Left ventricle myocardium inferior (tissue), 1 donor: ENCODE results near the gene TRPM5. TPM values are rescaled to one million over a fixed set of nuclear protein-coding genes. Genes with fewer than 3 reads are reported as not detected.

Experiments used
- DNase-seq: peaks from one replicate; pipeline ENCODE4 v3.0.0-alpha.2; 2020
- H3K27ac ChIP-seq: fragments of 200-600 bp; replicated peaks from 2 replicates; pipeline ENCODE4 v1.8.0; 2021
- H3K27me3 ChIP-seq: fragments of 200-600 bp; 2 replicates; pipeline ENCODE4 v1.8.0; 2021; ENCODE audit warnings: low read depth
- H3K36me3 ChIP-seq: fragments of 200-600 bp; 2 replicates; pipeline ENCODE4 v1.8.0; 2021
- H3K4me1 ChIP-seq: fragments of 200-600 bp; 2 replicates; pipeline ENCODE4 v1.8.0; 2021
- H3K4me3 ChIP-seq: fragments of 200-600 bp; 2 replicates; pipeline ENCODE4 v1.8.0; 2021; ENCODE audit warnings: mild to moderate bottlenecking, moderate library complexity
- H3K9me3 ChIP-seq: fragments of 200-600 bp; replicated peaks from 2 replicates; pipeline ENCODE4 v1.8.0; 2021
- intact Hi-C: fragments of 100-400 bp; cut with micrococcal nuclease; formaldehyde crosslinking; loops from one replicate; pipeline ENCODE4 v1.11.0; 2022
- total RNA-seq: library from RNA; stranded (reverse); fragmentation: NEBNext Ultra II Directional; extraction: Animal tissue kit (Norgen Biotek cat#: 25700); gene quantifications from one replicate; pipeline ENCODE4 v1.2.1, GENCODE V29; 2021
- TF ChIP-seq, protein P1 (sequence below): fragments of 200-600 bp; IDR thresholded peaks from 2 replicates; pipeline ENCODE4 v1.8.0; 2021; ENCODE audit warnings: antibody characterized with exemption, mild to moderate bottlenecking, borderline replicate concordance
- donor health status: DM: no; HTN: yes; CAD: no; lungs with severe emphysema.

Gene TRPM5
- total RNA-seq, 1 donor from 2014 or later = not detected

DNA sequence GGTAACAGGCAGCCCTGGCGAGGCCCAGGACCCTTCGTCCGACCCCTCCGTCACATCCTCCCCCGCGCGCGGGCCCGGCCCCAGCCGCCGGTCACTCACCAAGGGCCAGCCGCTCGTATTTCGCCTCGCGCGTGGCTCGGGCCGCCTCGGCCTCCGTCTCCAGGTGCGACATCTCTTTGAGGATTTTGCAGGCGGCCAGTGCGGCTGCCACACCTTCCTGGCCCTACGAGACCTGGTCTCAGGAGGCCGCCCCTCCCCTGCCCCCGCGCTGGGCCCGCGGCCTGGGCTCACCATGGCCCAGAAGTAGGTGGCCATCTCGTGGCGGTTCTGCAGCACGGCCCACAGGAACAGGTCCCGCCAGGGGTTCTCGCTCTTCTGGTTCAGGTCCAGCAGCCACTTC, 29.7 kb downstream of the TRPM5 start:
- H3K4me1 ChIP-seq = no peaks in the 10 kb centered on the region
- TF ChIP-seq, protein P1, sequence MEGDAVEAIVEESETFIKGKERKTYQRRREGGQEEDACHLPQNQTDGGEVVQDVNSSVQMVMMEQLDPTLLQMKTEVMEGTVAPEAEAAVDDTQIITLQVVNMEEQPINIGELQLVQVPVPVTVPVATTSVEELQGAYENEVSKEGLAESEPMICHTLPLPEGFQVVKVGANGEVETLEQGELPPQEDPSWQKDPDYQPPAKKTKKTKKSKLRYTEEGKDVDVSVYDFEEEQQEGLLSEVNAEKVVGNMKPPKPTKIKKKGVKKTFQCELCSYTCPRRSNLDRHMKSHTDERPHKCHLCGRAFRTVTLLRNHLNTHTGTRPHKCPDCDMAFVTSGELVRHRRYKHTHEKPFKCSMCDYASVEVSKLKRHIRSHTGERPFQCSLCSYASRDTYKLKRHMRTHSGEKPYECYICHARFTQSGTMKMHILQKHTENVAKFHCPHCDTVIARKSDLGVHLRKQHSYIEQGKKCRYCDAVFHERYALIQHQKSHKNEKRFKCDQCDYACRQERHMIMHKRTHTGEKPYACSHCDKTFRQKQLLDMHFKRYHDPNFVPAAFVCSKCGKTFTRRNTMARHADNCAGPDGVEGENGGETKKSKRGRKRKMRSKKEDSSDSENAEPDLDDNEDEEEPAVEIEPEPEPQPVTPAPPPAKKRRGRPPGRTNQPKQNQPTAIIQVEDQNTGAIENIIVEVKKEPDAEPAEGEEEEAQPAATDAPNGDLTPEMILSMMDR = no peak

DNA sequence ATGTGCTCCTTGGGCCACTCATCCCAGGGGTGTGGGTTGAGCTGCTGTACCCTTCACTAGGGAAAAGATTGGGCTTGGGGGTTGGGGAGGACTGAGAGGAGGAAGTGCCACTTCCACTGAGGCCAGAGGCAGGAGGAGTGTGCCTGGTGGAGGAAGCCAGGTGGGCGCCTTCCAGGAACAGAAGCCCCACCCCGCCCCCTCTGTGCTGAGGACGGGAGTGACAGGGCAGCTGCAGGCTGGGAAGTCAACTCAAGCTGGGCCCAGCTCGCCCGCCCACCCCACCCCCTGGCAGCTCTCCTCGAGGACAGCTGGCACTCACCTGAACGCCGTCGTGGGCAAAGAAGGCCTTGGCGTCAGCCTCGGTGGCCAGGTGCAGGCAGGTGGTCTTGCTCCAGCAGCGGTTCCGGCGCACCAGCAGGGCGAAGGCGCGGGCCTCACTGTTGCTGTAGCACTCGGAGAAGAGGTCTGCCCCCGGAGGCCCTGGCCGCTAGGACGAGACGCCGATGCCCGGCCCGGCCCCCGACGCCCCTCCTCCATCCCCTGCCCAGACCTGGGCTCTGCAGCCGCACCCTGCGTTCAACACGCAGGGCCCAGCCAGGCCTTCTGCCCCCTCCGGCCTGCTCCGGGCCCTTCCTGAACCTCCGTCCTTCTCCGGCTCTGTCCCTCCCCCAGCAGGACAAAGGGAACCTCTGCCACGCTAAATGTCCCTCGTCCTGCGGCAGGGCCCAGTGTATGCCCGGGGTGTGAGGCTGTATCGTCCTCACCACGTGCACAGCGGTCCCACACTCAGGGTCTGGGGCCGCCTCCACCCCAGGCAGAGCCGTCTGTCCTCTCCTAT, 30.4 kb downstream of the TRPM5 start:
- TF ChIP-seq, protein P1 = no peak
- no peak for DNase-seq
- no peaks in the 10 kb centered on the region for H3K9me3 ChIP-seq
- peaks cover 7% of the 10 kb centered on the region for H3K27me3 ChIP-seq
- no peaks in the 10 kb centered on the region for H3K36me3 ChIP-seq
- intact Hi-C loops = loop anchor here (10.0 kb wide), 1 partner anchor 219 kb away; no protein-coding TSS in a partner anchor
- H3K27ac ChIP-seq = no peak overlapping the region
- H3K4me3 ChIP-seq = no peak overlapping the region
- no peaks in the 10 kb centered on the region for H3K4me1 ChIP-seq

More for the DNA sequence above, 29.7 kb downstream of the TRPM5 start:
- Histone ChIP-seq H3K36me3 (no peaks in the 10 kb centered on the region), H3K27me3 (peaks cover 7% of the 10 kb centered on the region), H3K27ac (no peak overlapping the region), H3K4me3 (no peak overlapping the region), H3K9me3 (no peaks in the 10 kb centered on the region)
- intact Hi-C loops = loop anchor here (10.0 kb wide), 1 partner anchor 220 kb away; no protein-coding TSS in a partner anchor
- DNase-seq = no peak

DNA sequence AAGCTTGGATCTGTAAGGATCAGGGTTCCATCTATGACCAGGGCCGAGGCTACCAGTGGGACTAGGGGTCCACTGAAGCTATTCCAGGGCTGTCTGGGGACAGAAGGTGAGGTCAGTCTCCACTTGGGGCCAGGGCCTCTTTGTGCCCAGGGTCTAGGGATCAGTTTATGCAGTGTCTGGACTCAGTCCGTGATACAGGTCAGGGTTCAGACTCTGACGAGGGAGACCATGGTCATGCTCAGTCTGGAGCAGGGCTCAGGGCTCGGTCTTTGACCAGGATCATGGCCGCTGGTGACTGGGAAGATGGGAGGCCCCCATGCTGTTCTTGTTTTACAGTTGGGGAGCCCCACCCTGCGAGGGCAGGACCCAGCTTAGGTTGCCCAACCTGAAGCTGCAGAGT, 32.0 kb downstream of the TRPM5 start:
- Histone ChIP-seq H3K27ac (no peak overlapping the region), H3K9me3 (no peaks in the 10 kb centered on the region), H3K4me1 (no peaks in the 10 kb centered on the region), H3K36me3 (no peaks in the 10 kb centered on the region), H3K27me3 (peaks cover 7% of the 10 kb centered on the region), H3K4me3 (no peak overlapping the region)
- intact Hi-C loops = loop anchor here (10.0 kb wide), 1 partner anchor 218 kb away; no protein-coding TSS in a partner anchor
- TF ChIP-seq, protein P1 = no peak
- DNase-seq = no peak

DNA sequence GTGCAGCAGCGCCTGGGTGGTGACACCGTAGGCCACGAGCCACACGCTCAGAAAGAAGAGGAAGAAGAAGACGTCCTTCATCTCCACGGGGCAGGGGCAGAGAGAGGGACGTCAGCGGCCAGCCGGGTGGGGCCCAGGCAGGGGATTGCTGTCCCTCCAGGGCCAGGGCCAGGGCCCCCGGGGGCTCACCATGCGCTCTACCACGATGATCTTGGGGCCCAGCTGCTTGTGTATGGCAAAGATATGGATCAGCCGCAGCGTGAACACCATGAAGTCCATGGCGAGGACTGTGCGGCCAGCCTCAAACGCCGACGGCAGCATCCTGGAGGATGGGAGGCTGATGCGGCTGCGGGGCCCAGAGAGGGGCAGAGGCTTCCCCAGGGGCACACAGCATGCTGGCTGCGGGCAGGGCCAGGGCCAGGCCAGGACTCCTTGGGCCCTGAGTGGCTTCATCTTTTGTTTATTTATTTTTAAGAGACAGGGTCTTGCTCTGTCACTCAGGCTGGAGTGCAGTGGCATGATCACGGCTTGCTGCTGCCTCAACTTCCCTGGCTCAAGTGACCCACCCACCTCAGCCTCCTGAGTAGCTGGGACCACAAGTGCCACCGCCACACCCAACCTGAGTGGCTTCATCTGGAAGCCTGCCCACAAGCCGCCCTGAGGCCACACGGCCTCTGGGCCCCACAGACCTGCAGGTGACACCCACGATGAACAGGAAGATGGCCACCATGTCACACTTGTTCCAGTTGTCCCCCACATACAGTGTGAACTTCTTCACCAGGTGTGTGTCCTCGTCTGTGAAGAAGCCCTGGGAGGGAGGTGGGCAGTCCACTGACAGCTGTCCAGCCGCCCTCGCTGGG, 32.6 kb downstream of the TRPM5 start:
- intact Hi-C loops = loop anchor here (10.0 kb wide), 1 partner anchor 217 kb away; no protein-coding TSS in a partner anchor
- Histone ChIP-seq H3K4me3 (no peak overlapping the region), H3K9me3 (no peaks in the 10 kb centered on the region), H3K36me3 (no peaks in the 10 kb centered on the region), H3K27ac (no peak overlapping the region), H3K4me1 (no peaks in the 10 kb centered on the region), H3K27me3 (peaks cover 7% of the 10 kb centered on the region)
- DNase-seq = no peak
- TF ChIP-seq, protein P1 = no peak

DNA sequence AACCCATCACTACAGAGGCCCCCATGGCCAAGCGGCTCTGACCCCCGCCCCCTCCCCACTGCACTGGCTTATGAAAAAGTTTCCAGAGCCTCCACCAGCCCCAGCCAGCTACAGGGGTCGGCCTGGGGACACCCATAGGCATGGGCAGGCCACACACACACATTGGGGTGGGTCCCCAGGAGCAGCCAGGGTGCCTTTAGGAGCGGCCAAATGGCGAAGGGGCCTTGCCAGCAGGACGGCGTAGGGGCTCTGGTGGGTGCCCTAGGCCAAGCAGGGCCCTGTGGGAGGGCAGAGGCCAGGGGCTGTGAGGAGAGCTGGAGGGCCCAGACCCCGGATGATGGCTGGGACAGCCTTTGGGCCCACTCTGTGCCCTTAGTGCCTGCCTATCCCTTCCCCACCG, 33.7 kb downstream of the TRPM5 start:
- Histone ChIP-seq H3K36me3 (no peaks in the 10 kb centered on the region), H3K4me1 (no peaks in the 10 kb centered on the region), H3K4me3 (no peak overlapping the region), H3K27ac (no peak overlapping the region), H3K27me3 (peaks cover 7% of the 10 kb centered on the region), H3K9me3 (no peaks in the 10 kb centered on the region)
- TF ChIP-seq, protein P1 = no peak
- intact Hi-C loops = loop anchor here (10.0 kb wide), 1 partner anchor 216 kb away; no protein-coding TSS in a partner anchor
- DNase-seq = no peak
